GM18498 (cell line): Measurements from ENCODE around the gene BMP2K.
"Not testable (repeated sequence)": the region's sequence is repeated elsewhere in the genome, so short reads cannot be mapped to it uniquely, and the experiment has no call there.

ENCODE experiments used
- ATAC-seq: cut with Tn5 transposase; IDR thresholded peaks from one replicate; pipeline ENCODE4 v1.9.1; 2021; ENCODE audit warnings: mild to moderate bottlenecking, moderate library complexity; ENCODE audit not compliant: unreplicated experiment

The BMP2K gene

GRCh38 chr4:78846258-78846657 lies 70.1 kb downstream of the BMP2K start:
- no peak for ATAC-seq

GRCh38 chr4:78862314-78862737 lies 86.2 kb downstream of the BMP2K start:
- ATAC-seq = no peak

DNA sequence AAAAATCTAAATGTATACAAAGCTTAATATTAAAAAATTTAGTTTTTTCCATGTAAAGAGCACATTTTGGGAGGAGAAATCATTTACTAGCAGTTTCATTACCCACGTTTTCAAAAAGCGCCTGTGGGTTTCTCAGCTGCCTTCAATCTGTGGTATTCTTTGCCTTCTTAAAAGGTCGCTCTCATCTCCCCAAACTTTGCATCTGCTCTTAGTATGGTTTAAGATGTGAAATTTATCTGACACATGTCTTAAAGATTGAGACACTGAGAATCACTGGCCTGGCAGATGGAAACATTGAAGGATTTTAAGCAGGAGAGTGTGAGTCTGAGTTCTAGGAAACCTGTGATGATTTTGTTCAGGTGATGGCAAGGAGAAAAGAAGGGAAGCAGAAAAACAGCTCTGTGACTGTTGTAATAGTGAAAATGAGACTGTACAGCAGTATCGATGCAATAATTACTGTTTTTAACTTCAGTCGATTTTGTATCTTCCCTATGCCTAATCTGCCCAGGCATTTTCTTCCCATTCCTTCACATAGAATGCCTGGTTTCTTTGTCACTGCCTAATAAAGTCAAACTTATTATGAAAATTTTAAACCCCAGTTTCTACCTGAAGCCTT lies 87.2 kb downstream of the BMP2K start:
- peak; percentile 64 for ATAC-seq

- no peak for ATAC-seq
These were observed 87.8 kb downstream of the BMP2K start for GRCh38 chr4:78863991-78864390.

- peak; percentile 58 for ATAC-seq
These were observed 88.4 kb downstream of the BMP2K start for GRCh38 chr4:78864405-78865024.

DNA sequence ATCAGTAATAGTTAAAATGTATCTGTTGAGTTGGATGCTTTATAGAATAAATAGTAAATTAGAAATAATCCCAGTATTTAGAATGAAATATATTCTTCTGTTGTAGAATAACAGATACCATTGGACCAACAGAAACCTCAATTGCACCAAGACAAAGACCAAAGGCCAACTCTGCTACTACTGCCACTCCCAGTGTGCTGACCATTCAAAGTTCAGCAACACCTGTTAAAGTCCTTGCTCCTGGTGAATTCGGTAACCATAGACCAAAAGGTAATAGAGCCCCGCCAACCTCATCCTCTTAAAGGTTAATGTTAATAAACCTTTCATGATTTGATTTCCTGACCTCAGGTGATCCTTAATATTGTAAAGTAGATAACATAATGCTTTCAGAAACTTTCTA lies 89.3 kb downstream of the BMP2K start:
- ATAC-seq = no peak

GRCh38 chr4:78868712-78869111 lies 92.6 kb downstream of the BMP2K start:
- not testable (repeated sequence) for ATAC-seq

- ATAC-seq = no peak
These were observed 93.9 kb downstream of the BMP2K start for GRCh38 chr4:78870056-78870455.

DNA sequence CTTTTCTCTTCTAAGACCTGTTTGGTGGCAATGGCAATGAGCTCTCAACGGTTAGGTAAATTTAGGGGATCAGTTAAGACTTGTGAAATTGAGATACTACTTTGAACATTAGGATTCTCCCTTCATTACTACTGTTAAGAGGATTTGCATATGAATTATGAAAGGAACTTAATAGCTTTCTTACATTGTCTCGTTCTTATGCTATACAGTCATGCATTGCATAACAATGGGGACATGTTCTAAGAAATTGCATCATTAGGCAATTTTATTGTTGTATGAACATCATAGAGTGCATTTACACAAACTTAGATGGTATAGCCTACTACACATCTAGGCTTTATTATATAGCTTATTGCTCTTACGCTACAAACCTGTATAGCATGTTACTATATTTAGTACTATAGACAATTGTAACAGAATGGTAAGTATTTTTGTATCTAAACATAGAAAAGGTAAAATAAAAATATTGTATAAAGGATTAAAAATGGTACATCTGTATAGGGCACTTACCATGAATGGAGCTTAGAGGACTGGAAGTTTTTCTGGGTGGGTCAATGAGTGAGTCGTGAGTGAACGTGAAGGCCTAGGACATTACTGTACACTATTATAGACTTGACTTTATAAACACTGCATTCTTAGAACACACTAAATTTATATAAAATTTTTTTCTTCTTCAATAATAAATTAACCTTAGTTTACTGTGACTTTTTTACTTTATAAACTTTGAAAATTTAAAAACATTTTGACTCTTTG lies 100.6 kb downstream of the BMP2K start:
- no peak for ATAC-seq

- no peak for ATAC-seq
These were observed 101.9 kb downstream of the BMP2K start for GRCh38 chr4:78878031-78878430.

GRCh38 chr4:78880874-78881492 lies 104.8 kb downstream of the BMP2K start:
- no peak for ATAC-seq

GRCh38 chr4:78885598-78885997 lies 109.4 kb downstream of the BMP2K start:
- ATAC-seq = no peak

DNA sequence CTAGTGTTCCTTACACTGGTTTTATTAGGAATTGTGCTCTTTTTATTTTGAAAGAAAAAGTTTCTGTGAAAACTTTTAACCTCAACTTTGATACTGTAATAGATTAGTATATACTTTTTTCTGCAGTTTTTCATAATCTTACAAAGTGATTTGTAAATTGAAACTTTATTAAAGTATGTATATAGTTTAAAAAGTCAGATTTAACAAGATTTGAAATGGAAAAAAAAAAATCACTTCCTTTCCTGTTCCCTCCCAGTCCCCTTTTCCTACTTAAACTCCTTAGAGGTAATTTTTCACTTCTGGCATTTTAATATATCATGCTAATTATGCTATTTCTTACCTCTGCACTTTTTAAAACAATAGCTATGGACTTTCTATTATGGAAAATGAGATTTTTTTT lies 113.8 kb downstream of the BMP2K start:
- no peak for ATAC-seq

GRCh38 chr4:78899302-78899701 lies 123.2 kb downstream of the BMP2K start:
- ATAC-seq = no peak

GRCh38 chr4:78901882-78902281 lies 125.7 kb downstream of the BMP2K start:
- ATAC-seq = no peak

GRCh38 chr4:78902298-78902697 lies 126.1 kb downstream of the BMP2K start:
- ATAC-seq = no peak

- ATAC-seq = no peak
These were observed 128.0 kb downstream of the BMP2K start for GRCh38 chr4:78904143-78904542.

GRCh38 chr4:78907638-78908037 lies 131.5 kb downstream of the BMP2K start:
- ATAC-seq = no peak

DNA sequence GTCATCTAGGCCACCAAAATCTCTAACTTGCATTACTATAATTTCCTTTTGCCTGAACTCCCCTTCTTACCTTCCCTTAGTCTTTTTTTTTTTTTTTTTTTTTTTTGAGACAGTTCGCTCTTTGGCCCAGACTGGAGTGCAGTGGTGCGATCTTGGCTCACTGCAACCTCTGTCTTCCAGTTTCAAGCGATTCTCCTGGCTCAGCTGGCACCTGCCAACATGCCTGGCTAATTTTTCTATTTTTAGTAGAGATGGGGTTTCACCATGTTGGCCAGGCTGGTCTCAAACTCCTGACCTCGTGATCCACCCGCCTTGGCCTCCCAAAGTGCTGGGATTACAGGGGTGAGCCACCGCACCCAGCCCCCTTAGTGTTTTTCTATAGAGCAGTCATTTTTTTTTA lies 132.8 kb downstream of the BMP2K start:
- not testable (repeated sequence) for ATAC-seq

- no peak for ATAC-seq
These were observed 134.5 kb downstream of the BMP2K start for GRCh38 chr4:78910612-78911011.

DNA sequence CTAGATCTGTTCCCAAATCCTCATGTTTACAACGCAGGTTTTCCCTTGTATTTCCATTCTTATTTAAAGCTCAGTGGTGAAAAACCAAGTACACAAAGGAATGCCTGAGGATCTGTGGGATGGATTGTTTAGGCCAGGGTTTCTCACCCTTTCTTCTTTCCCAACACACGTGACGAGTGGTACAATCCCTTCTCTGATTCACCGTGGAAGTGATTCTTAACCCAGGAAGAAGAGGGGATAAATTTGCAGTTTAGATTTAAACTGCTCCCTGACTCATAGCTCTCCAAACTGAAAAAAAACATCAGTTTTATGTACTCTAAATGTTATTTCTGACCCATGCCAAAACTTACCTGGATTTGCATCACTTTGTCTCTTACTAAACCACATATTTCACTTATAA lies 146.1 kb downstream of the BMP2K start:
- no peak for ATAC-seq
